HEK293 (cell line): ENCODE measurements around the gene ACADM.

Experiments
- GLIS2 ChIP-seq: fragments of 450-650 bp; formaldehyde crosslinking; IDR thresholded peaks from 2 replicates; pipeline ENCODE4 v1.5.1; 2016; ENCODE audit warnings: missing biosample characterization, missing genetic modification characterization
- HOXD13 ChIP-seq: sonication (generic); formaldehyde crosslinking; IDR thresholded peaks from 2 replicates; pipeline ENCODE4 v1.8.0; 2022; ENCODE audit warnings: missing genetic modification reagents, borderline replicate concordance
- IKZF3 ChIP-seq: fragments of 450-650 bp; IDR thresholded peaks from 2 replicates; pipeline ENCODE4 v1.5.0; 2018; ENCODE audit warnings: missing biosample characterization, mild to moderate bottlenecking, missing genetic modification characterization, moderate library complexity
- REPIN1 ChIP-seq: fragments of 450-650 bp; formaldehyde crosslinking; IDR thresholded peaks from 2 replicates; pipeline ENCODE4 v1.5.1; 2017; ENCODE audit warnings: missing biosample characterization, missing genetic modification characterization, low read depth
- TCF7L2 ChIP-seq: IDR thresholded peaks from 2 replicates; pipeline ENCODE4 v1.6.1; 2011; ENCODE audit warnings: low read depth, mild to moderate bottlenecking, inconsistent platforms, low read length, moderate library complexity, borderline replicate concordance
- ZBTB17 ChIP-seq: fragments of 450-650 bp; formaldehyde crosslinking; IDR thresholded peaks from 2 replicates; pipeline ENCODE4 v1.5.1; 2016; ENCODE audit warnings: missing biosample characterization, missing genetic modification characterization
- ZFP69B ChIP-seq: fragments of 450-650 bp; formaldehyde crosslinking; IDR thresholded peaks from 2 replicates; pipeline ENCODE4 v1.5.1; 2016; ENCODE audit warnings: missing biosample characterization, missing genetic modification characterization
- ZNF202 ChIP-seq: fragments of 450-650 bp; formaldehyde crosslinking; IDR thresholded peaks from 2 replicates; pipeline ENCODE4 v1.5.1; 2016; ENCODE audit warnings: missing biosample characterization, missing genetic modification characterization, borderline replicate concordance
- ZNF362 ChIP-seq: fragments of 450-650 bp; formaldehyde crosslinking; IDR thresholded peaks from 2 replicates; pipeline ENCODE4 v1.5.1; 2016; ENCODE audit warnings: missing biosample characterization, missing genetic modification characterization
- ZNF391 ChIP-seq: fragments of 450-650 bp; formaldehyde crosslinking; IDR thresholded peaks from 2 replicates; pipeline ENCODE4 v1.5.1; 2016; ENCODE audit warnings: low read depth, missing biosample characterization, missing genetic modification characterization, borderline replicate concordance
- ZNF510 ChIP-seq: fragments of 450-650 bp; formaldehyde crosslinking; IDR thresholded peaks from 2 replicates; pipeline ENCODE4 v1.5.1; 2018; ENCODE audit warnings: mild to moderate bottlenecking, missing genetic modification characterization, missing biosample characterization; ENCODE audit not compliant: insufficient replicate concordance
- TF ChIP-seq, protein P1 (sequence below): fragments of 450-650 bp; formaldehyde crosslinking; IDR thresholded peaks from 2 replicates; pipeline ENCODE4 v1.5.1; 2016; ENCODE audit warnings: missing biosample characterization, missing genetic modification characterization
- TF ChIP-seq, protein P2 (sequence below): fragments of 450-650 bp; formaldehyde crosslinking; IDR thresholded peaks from 2 replicates; pipeline ENCODE4 v1.5.1; 2016; ENCODE audit warnings: missing biosample characterization, missing genetic modification characterization

DNA sequence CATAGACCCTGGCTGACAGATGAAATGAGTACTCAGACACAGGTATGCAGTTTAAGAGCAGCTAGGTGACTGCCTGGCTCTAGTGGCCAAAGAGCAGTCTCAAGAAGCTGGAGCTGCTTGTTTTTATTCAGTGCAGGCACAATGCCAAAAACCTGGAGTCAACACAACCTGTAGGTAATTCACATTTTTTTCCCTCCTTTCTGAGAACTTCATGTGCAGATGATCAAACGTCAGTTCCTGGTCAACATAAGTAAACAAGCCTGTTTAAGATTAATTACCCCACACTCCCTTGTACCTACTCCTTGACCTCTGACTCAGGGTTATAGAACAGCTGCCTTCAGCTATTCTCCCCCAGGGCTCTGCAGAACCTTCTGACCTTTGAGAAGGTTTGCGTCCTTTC, 17.3 kb upstream of the ACADM start:
- TF ChIP-seq, protein P1, sequence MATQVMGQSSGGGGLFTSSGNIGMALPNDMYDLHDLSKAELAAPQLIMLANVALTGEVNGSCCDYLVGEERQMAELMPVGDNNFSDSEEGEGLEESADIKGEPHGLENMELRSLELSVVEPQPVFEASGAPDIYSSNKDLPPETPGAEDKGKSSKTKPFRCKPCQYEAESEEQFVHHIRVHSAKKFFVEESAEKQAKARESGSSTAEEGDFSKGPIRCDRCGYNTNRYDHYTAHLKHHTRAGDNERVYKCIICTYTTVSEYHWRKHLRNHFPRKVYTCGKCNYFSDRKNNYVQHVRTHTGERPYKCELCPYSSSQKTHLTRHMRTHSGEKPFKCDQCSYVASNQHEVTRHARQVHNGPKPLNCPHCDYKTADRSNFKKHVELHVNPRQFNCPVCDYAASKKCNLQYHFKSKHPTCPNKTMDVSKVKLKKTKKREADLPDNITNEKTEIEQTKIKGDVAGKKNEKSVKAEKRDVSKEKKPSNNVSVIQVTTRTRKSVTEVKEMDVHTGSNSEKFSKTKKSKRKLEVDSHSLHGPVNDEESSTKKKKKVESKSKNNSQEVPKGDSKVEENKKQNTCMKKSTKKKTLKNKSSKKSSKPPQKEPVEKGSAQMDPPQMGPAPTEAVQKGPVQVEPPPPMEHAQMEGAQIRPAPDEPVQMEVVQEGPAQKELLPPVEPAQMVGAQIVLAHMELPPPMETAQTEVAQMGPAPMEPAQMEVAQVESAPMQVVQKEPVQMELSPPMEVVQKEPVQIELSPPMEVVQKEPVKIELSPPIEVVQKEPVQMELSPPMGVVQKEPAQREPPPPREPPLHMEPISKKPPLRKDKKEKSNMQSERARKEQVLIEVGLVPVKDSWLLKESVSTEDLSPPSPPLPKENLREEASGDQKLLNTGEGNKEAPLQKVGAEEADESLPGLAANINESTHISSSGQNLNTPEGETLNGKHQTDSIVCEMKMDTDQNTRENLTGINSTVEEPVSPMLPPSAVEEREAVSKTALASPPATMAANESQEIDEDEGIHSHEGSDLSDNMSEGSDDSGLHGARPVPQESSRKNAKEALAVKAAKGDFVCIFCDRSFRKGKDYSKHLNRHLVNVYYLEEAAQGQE (tag by site-specific recombination): no peak
- TF ChIP-seq ZBTB17 (no peak), ZNF362 (tag by site-specific recombination) (no peak), ZNF391 (no peak), TCF7L2 (no peak), GLIS2 (tag by site-specific recombination) (no peak), REPIN1 (no peak), HOXD13 (CRISPR knock-in tag) (no peak), ZFP69B (tag by site-specific recombination) (no peak), ZNF510 (tag by site-specific recombination) (no peak), ZNF202 (tag by site-specific recombination) (no peak), IKZF3 (tag by site-specific recombination) (no peak)
- TF ChIP-seq, protein P2, sequence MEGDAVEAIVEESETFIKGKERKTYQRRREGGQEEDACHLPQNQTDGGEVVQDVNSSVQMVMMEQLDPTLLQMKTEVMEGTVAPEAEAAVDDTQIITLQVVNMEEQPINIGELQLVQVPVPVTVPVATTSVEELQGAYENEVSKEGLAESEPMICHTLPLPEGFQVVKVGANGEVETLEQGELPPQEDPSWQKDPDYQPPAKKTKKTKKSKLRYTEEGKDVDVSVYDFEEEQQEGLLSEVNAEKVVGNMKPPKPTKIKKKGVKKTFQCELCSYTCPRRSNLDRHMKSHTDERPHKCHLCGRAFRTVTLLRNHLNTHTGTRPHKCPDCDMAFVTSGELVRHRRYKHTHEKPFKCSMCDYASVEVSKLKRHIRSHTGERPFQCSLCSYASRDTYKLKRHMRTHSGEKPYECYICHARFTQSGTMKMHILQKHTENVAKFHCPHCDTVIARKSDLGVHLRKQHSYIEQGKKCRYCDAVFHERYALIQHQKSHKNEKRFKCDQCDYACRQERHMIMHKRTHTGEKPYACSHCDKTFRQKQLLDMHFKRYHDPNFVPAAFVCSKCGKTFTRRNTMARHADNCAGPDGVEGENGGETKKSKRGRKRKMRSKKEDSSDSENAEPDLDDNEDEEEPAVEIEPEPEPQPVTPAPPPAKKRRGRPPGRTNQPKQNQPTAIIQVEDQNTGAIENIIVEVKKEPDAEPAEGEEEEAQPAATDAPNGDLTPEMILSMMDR (tag by site-specific recombination): no peak
